NCI-H1930 (cell line): ENCODE data around the gene MAP2K5.

Source experiments
- DNase-seq, 2 experiments: peaks; one replicate each; lab custom pipeline; 2025; lab: John Stamatoyannopoulos, UW

Gene MAP2K5

GRCh38 chr15:67542420-67543347 is at the start of gene MAP2K5:
TSS of gene MAP2K5 (plus strand) at chr15:67542703. CDS start at chr15:67543336, 633 bp downstream.
- peak; percentile 13 to 72 for DNase-seq

GRCh38 chr15:67495585-67495984 is 46.9 kb upstream of the MAP2K5 start:
- DNase-seq, result no peak

DNA sequence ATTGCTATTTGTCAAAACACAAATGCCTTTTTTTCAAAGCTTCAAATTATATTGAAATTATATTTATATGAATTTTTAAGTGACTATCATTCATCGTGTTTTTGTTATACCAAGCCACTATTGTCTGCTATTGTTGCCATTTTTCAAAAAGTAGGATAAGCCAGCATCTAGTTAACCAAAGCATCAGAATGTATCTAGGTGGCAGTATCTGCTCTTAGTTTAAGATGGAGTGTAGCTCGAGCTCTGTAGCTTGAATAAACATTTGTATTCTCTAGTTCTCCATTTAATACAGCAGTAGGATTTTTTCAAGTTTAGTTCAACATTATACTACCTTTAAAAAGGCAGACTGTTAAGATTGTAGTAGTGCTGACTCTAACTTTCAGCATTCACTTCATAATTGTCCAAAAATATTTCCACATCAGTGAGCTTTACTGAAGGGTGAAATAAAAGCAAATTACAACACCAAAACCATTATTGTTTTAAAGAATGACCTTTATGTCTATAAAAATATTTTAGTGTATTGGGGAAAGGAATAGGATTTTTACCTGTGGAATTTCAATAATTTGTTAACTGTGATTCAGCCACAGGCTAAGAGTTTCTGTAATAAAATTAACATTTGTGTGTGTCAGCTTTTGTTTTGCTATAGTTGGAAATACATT is 41.2 kb upstream of the MAP2K5 start:
- peak in 1 of 2 experiments; percentile 21 for DNase-seq

GRCh38 chr15:67501836-67502461 is 40.6 kb upstream of the MAP2K5 start:
- DNase-seq, result no peak

DNA sequence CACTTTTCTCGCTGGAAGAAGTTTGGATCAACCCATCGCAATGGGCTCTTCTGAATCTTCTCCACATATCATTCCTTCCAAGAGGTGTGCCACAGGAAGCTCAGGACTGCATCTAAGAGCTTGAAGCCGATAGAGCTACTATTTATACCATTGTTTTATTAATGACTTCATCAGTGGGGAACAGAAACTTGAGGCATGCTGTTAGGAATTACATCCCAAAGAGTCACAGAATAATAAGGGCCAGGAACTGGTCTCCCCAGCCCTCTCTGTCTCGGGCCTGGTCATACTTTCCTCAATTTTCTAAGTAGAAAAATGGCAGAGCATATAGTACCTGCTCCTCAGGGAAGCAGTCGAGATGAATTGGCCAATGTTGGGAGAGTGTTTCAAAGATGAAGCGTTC is 38.4 kb upstream of the MAP2K5 start:
- DNase-seq, result no peak

DNA sequence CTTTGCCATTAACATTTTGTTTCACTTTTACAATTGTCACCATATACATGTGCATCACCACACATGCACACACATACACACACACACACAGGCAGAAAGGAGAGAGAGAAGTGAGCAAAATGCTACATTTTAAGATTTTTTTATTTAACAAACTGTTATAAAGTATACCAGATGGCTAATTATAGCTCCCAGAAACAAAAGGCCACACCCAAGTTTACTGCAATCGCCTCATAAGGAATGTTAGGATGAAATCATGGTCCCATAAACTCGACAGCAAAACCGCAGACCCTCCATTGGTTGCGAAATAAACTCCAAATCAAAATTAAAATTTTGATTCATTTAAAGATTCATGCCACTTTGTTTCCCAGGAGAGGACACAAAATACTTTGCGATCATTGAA is 37.7 kb upstream of the MAP2K5 start:
- DNase-seq, result no peak

GRCh38 chr15:67505675-67506572 is 36.6 kb upstream of the MAP2K5 start:
- no peak for DNase-seq

- DNase-seq, result no peak
Measured at GRCh38 chr15:67506775-67507747, 35.4 kb upstream of the MAP2K5 start.

- DNase-seq, result no peak
Measured at GRCh38 chr15:67508407-67508806, 34.1 kb upstream of the MAP2K5 start.

DNA sequence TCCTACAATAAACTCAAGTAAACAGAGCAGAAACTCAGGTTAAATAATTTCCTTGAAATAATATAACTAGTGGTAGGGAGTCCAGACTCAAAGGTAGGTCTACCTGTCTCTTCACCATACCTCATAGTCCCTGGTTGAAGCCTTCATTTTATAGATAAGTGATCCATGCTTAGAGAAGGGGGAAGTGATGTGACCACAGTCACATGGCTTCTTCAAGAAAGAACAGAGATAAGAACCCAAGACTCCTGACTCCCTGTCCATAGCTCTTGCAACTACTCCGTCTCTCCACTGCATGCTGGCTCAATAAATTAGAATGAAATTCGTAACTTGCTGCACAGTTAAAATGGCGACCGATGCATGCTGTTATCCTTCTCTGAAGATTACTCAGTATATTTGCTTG is 32.6 kb upstream of the MAP2K5 start:
- no peak for DNase-seq

GRCh38 chr15:67510597-67511190 is 31.8 kb upstream of the MAP2K5 start:
- DNase-seq, result no peak

DNA sequence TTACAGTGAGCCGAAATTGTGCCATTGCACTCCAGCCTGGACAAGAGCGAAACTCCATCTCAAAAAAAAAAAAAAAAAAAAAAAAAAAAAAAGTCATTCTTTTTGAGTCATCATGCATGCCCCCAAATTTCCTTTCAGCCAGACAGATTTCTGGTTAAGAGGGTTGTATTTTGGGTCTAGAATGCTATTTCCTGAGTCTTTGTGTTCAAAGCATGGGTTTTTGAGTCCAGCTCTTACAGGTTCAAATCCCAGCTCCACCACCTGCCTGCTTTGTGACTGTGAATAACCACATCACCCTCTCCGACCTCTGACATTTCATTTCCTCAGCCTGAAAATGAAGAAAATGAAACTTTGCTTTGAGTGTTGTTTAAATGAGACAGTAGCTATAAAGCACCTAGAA is 30.9 kb upstream of the MAP2K5 start:
- DNase-seq, result no peak

DNA sequence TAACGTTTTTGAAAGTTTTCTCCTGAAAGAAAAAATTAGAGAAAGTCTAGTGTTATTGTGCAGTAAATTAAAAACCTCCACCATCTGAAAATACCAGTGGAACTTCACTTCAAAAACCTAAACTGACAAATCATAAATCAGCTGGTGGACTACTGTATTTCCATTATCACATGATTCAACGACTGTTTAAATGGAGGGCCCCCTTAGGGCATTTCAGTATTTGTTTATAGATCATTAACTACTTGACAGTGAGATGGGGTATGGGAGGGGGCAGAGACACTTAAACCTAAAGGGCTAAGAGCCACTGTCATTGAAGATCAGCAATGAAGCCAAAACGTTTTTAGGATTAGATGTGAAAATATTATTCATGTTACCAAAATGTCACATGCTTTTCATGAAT is 30.4 kb upstream of the MAP2K5 start:
- no peak for DNase-seq

DNA sequence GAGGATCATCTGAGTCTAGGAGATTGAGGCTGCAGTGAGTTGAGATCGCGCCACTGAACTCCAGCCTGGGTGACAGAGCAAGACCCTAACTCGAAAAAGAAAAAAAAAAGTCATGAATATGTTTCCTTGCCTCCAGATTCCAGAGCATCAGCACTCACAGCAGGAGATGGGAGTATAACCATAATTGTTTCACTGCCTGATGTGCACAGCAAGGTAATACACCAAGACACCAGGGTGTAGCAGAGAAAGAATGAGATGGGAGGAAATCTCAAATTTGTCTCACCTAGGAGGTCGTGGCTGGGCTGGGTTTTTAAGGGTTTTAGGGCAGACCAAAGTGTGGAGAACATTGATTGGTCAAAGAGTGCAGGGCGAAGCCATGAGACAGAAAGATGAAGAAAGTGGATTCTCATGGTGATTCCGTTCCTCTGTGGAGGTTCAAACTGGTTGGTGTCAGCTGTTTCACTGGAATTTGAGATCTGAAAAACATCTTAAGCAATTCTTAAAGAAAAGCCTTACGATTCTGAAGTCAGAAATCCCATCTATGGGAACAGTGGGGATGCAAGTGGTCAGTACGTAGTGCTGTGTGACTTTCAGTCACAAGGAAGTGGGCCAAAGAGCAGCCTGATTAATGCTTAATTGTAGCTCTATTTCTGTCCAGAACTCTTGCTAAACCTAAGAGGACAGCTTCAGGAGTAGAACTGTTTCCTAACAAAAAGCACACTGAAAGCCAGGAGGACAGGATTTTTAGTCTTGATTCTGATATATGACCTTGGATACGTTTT is 29.4 kb upstream of the MAP2K5 start:
- DNase-seq, result no peak

- no peak for DNase-seq
Measured at GRCh38 chr15:67515090-67515489, 27.4 kb upstream of the MAP2K5 start.

GRCh38 chr15:67515557-67515956 is 26.9 kb upstream of the MAP2K5 start:
- DNase-seq, result no peak

DNA sequence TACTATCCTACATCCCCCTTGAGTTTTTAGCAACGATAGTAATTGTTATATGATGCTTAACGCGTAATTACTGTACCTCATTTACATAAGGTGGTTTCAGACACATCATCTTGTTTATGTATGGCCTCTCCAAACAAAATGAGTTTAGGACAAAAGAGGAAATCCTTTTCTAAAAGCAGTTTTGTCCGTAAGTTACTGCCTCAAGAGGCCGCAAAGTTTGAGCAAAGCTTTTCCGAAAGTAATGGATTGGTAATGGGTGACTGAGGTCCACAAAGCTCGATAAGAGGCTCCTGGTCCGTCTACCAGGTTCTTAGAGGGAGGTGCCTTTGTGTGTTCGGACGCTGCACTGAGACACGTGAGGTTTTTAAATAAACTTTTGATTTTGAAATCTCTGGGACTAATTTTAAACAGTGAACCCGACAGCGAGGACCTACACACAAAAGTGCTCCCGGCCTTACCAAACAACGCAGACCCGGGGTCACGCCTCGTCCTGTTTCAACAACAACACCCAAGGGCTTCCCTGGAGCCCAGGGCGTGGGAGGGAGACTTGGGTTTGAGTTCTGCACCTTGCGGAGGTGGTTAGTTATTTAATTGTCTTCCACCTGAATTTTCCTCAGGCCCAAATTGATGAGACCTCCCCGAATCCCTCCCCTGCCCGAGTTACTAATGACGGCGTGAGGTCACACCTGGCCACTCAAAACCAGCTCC is 22.0 kb upstream of the MAP2K5 start:
- DNase-seq, result no peak

GRCh38 chr15:67521029-67521782 is 21.3 kb upstream of the MAP2K5 start, which contains the start of gene C15orf61:
TSS of gene C15orf61 (plus strand) at chr15:67521131. CDS start at chr15:67521249, 118 bp downstream.
- DNase-seq, result peak; percentile 72 to 84
